Stomach (tissue), 4 donors: ENCODE data around the gene PKD1.
"Not testable (repeated sequence)": the region's sequence is repeated elsewhere in the genome, so short reads cannot be mapped to it uniquely, and the experiment has no call there.

Source experiments
- POLR2A ChIP-seq, 4 donors: fragments of 450-650 bp; IDR thresholded peaks; one replicate each; pipeline ENCODE4 v1.6.1; 2016; ENCODE audit warnings: antibody characterized with exemption in 4 of 4, control low read depth in 2 of 4, mild to moderate bottlenecking in 1 of 4, moderate library complexity in 1 of 4
- POLR2AphosphoS5 ChIP-seq, 3 donors: sonication (generic); formaldehyde crosslinking; IDR thresholded peaks; one replicate each; pipeline ENCODE4 v1.6.1; 2016; ENCODE audit warnings: antibody characterized with exemption in 3 of 3
- TF ChIP-seq, protein P1 (sequence below), 7 experiments: fragments of 450-650 bp in 4 of 7; fragments of 200-600 bp in 3 of 7; sonication (generic) in 3 of 7; IDR thresholded peaks; one replicate each; pipeline ENCODE4 v1.5.1; 2016 to 2019; ENCODE audit warnings: antibody characterized with exemption in 7 of 7, control low read depth in 2 of 7, mild to moderate bottlenecking in 1 of 7

DNA sequence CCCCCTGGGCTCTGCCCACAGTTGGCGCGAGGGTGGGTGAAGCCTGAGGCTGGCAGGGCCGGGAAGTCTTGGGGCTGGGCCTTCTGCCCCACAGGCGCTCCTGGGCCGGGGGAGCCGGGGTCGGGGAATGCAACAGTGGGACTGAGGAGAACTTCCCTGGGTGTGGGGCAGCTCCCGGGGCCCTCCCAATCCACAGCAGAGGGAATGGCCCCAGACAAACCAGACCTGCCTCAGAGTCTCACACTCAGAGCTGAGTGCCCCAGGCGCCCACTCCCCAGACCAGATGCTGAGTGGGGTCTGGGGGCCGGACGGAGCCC, 11.4 kb downstream of the PKD1 start:
- TF ChIP-seq, protein P1, sequence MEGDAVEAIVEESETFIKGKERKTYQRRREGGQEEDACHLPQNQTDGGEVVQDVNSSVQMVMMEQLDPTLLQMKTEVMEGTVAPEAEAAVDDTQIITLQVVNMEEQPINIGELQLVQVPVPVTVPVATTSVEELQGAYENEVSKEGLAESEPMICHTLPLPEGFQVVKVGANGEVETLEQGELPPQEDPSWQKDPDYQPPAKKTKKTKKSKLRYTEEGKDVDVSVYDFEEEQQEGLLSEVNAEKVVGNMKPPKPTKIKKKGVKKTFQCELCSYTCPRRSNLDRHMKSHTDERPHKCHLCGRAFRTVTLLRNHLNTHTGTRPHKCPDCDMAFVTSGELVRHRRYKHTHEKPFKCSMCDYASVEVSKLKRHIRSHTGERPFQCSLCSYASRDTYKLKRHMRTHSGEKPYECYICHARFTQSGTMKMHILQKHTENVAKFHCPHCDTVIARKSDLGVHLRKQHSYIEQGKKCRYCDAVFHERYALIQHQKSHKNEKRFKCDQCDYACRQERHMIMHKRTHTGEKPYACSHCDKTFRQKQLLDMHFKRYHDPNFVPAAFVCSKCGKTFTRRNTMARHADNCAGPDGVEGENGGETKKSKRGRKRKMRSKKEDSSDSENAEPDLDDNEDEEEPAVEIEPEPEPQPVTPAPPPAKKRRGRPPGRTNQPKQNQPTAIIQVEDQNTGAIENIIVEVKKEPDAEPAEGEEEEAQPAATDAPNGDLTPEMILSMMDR (IDR thresholded peaks at IDR 0.05): not testable (repeated sequence)
- not testable (repeated sequence) for TF ChIP-seq POLR2A, POLR2AphosphoS5 (IDR thresholded peaks at IDR 0.05)
